ENCODE data around the gene FARS2. TPM values are rescaled to one million over a fixed set of nuclear protein-coding genes. Genes with fewer than 3 reads are reported as not detected.

FARS2 gene
- total RNA-seq, 1 donor from 2014 or later = 19.6 TPM

DNA sequence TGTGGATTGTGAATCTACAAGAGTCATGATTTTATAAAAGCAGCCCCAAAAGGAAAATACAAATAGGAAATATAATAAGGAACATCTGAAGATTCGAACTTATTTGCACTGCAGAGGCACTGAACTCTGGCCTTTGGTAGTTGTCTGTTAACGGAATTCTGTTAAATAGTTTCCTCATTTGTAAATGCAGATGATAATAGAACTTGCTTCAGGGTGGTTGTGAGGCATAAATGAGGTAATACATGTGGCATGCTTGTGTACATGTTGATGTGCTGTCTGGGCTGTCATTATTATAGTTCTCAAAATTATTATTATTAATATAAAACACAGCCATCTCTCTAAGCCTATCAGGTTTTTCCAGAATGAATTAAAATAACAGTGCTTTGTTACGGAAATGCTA, 443.4 kb downstream of the FARS2 start:
- no peak for DNase-seq (ENCODE audit: low spot score in 2 of 2)
- no peak for FAIRE-seq

DNA sequence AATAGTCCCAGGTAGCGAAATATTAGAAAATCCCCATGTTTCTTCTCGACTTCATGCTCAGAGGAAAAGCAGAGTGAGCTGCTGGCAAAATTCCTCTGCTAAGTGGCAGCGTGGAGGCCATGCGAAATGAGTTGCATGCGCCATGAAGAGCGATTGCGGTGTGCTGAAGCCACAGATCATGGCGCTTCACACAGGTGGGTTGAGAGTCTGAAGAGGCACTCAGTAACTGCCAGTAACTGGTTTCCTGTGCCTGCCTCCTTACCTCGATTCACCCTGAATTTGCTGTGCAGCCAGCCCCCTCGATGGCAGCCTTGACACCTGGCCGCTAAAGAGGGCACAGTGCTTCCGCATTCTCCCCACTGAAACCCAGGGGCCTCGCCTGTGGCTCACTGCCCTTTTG, 443.9 kb downstream of the FARS2 start:
- FAIRE-seq = no peak
- no peak for DNase-seq (ENCODE audit: low spot score in 2 of 2)

DNA sequence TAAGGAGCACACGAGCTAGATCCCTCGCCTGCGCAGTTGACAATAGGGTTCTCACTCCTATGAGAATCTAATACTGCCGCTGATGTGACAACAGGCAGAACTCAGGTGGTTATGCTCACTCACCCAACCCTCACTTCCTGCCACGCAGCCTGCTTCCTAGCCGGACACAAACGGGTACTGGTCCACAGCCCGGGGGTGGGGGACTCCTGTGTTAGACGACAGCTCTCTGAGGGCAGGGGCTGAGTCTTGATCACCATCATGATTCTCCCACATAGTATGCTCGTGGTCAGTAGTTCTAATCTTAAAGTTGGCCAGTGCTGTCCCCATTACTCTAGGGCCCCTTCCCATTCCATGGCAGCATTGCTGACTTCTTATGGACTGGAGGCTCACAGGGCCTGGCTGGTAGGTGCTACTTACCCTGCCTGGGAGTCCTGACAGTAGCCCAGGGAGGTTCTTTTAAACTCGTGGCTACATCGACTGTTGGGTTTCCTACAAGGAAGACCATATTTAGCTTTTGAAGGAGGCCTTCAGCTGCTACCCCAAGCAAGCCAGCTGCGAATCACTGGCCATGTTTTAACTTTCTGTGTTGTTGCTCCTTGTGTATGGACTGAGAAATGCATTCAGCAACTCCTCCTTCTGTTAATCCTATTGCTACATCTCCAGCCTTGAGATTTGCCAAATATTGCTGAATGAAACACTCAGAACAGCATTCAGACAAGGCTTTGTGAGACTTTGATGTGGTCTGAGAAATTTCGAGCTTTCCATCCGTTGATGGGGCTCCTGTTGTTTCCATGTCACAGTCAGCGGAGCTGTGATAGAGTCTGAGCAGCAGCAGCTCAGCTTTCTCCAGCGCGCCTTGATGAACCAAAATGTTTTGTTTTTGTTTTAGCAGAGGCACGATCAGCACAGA, 445.1 kb downstream of the FARS2 start:
- no peak for FAIRE-seq
- no peak for DNase-seq (ENCODE audit: low spot score in 2 of 2)

DNA sequence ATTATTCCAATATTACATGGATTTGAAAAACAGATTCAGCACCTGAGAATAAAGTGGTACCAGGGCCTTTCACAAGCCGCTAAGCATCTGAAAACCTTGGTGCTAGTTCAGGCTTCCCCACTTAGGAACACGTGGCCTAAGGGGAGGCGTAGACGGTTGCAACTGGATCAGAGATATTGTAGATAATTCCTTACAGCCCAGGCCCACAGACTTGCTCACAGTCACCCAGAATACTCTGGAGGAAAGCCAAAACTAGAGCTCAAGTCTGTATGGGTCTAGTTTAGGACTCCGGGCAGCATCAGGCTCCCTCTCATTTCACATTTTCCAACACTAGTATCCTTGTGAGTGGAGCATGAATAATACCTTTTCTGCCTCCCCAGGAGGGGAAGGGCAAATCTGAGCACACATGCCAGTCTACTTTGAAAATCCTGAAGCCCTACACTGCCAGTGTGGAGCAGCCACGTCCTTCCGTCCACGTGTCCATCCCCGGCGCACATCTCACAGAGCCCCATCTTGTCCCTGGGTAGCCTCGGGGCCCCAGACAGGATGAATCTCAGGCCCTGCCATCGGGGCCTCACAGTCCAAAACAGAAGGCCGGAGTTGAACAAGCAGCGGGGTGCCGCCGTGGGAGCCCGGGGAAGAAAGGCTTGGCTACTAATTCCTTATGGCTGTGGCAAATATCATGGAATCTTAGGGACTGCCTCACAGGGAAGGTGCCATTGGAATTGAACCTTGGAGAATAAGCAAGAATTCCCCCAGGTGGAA, 446.1 kb downstream of the FARS2 start:
- FAIRE-seq (no peak), DNase-seq (ENCODE audit: low spot score in 2 of 2) (no peak)

GRCh38 chr6:5710516-5710915, 449.2 kb downstream of the FARS2 start:
- DNase-seq (ENCODE audit: low spot score in 2 of 2) (no peak), FAIRE-seq (no peak)

GRCh38 chr6:5710936-5711335, 449.6 kb downstream of the FARS2 start:
- FAIRE-seq = no peak
- DNase-seq (ENCODE audit: low spot score in 2 of 2) = no peak

DNA sequence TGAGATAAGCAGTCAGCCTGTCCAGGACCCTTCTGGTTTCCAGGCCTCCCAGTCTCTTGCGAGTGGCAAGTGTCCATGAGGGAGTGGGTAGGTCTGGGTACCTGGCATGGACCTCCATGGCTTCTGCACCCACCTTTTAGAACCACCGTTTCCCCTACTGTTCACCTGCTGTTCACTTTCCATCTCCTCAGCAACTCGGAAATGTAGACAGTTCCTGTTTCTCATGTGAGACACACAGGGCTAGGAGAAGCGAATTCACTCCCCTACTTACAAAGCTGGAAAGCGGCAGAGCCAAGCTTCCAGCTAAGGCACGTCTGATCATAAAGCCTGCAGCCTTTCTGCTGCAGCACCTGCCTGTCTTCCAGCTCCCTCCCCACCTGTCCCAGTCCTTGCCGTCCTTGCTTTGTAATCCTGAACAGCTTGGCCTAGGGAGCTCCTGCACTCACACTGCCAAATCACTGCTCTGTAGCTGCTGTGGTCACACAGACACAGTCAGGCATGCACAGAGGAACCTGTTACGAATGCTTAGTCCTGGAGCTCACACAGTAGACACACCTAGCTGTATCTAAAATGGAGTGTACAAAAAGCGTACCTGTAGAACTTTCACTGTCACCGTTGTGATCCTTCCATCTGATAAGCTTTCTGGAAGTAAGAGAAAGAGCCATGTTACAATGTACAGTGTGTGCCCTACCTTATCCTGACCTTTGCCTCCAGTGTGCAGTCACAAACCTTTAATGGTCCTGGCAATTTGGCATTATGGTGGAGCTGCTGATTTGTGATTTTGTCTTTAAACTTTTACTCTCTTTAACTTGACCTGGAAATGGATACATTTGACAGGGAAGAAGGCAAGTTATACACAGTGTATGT, 451.3 kb downstream of the FARS2 start:
- FAIRE-seq (no peak), DNase-seq (ENCODE audit: low spot score in 2 of 2) (no peak)

DNA sequence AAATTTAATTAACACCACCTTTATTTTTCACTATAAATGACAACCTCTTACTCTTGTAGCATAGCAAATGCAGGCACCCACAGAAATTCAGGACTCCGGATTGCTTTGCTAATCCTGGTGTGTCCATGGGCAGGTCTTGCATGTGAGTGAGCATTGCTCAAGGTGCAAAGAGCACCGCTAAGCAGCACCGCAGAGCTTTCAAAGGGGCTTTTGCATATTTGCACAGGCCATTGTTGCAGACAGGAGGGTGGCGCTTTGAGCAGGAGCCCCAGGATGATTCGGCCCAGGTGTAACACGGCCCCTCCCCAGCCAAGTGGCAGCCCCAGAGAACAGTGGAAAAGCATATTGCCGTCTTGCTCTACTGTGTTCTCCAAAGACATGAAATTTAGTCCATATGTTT, 452.2 kb downstream of the FARS2 start:
- DNase-seq (ENCODE audit: low spot score in 2 of 2) (no peak), FAIRE-seq (no peak)

DNA sequence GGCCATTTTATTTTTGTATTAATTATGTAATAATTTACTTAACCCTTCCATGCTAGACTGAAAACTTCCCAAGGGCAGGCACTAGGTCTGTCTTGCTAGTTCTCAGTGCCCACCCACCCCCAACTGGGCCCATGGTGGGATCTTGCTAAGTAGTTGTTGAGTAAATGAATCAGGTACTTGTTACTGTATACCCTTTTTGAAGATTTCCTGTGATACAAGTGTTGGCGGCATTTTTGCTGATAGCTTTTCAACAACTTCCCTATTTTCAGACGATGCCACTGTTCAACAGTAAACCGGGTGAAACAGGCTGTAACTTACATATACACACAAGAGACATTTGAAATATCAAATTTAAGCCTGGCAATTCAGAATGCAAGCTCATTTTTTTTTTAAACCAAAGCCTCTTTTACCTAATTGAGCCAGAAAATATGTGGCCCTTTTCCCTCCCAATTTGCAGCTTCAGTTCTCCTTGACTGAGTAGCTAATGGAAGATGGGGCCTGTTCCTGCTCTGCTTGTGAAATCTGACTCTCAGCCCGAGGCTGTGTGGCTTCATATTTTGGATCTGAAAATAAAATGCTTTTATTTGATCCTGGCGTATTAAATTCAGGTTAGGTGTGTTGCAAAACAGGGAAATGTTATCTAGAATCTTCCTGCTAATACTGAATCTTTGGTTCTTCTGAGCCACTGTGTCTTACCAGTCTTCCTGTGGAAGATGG, 457.1 kb downstream of the FARS2 start:
- FAIRE-seq (no peak), DNase-seq (ENCODE audit: low spot score in 2 of 2) (no peak)

DNA sequence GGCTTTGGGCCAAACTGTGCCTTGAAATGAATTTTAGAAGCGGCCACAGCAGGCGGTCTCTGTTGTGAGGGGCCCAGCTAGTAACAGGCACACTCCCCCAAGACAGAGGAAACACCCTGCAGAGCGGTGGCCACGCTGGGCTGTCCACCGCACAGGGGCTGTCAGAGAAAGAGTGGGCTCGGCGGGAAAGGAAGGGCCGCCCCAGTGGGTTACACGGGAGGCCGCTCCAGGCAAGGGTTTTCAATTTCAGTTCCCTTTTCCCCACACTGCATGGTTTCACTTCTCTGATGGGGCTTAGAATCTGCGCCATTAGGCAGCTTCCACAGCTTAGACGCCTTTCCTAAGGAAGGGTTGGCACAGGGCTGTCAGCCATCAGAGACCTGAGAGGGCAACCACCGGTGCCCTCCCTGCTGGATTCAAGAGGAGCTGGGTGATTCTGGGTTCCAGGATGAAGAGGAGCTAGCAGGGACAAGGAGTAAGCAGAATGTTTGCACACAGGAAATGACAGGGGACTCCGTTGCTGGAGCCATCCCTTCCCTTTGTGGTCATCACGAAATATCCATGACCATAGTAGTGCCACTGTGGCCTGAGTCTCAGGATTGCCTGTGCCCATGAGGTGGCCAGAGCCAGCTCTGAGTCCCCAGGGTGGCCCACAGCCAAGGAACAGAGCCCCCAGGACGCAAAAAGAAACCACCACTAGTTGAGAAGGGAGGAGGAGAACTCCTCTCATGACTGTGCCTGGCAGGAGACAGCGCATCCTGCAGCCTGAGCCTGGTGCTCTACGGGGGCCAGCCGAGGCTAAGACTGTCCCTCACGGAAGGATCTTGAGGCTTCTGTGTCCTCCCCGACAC, 462.8 kb downstream of the FARS2 start:
- DNase-seq (ENCODE audit: low spot score in 2 of 2) (no peak), FAIRE-seq (no peak)

DNA sequence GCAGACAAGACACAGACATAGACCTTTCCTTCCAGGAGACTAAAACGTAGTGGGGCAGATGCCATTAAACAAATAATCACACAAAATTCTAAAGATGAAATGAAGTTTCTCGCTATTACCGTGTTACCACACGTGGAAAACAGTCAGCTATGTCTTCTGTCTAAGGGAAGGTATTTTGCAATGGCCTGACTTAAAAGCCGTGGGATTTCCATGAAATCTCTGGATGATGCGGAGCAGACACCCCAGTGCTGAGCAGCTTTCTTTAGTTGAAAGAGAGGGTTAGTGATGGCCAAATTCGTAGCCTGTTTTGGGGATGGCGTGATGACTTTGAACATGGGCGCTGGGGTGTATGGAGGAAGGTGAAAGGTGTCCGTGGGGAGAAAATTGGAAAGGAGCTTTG, 463.6 kb downstream of the FARS2 start:
- DNase-seq (ENCODE audit: low spot score in 2 of 2) (no peak), FAIRE-seq (no peak)

- no peak for DNase-seq (ENCODE audit: low spot score in 2 of 2)
- FAIRE-seq = no peak
Measured at GRCh38 chr6:5726976-5727718, 465.8 kb downstream of the FARS2 start.

GRCh38 chr6:5728351-5729079, 467.2 kb downstream of the FARS2 start:
- DNase-seq (ENCODE audit: low spot score in 2 of 2) = no peak
- no peak for FAIRE-seq

DNA sequence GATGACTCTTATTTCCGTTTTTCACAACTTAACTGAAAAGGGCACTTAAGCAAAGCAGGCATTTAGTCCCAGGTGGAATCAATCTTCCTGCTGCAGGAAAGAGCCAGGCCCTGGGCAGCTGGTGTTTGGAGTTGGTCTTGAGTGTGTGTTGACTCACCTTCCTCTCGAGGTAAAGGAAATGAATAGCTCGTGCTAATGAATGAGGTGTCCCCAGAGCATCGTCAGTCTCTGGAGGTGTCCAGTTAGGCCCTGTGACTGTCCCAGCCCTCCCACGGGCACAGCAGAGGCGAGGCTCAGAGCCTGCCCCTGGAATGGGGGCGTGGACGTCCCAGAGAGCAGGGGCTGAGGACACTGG, 467.7 kb downstream of the FARS2 start:
- no peak for DNase-seq (ENCODE audit: low spot score in 2 of 2)
- no peak for FAIRE-seq

- DNase-seq (ENCODE audit: low spot score in 2 of 2) (no peak), FAIRE-seq (no peak)
Measured at GRCh38 chr6:5729813-5730517, 468.7 kb downstream of the FARS2 start.

- DNase-seq (ENCODE audit: low spot score in 2 of 2) = no peak
- FAIRE-seq = no peak
Measured at GRCh38 chr6:5730585-5731263, 469.4 kb downstream of the FARS2 start.

DNA sequence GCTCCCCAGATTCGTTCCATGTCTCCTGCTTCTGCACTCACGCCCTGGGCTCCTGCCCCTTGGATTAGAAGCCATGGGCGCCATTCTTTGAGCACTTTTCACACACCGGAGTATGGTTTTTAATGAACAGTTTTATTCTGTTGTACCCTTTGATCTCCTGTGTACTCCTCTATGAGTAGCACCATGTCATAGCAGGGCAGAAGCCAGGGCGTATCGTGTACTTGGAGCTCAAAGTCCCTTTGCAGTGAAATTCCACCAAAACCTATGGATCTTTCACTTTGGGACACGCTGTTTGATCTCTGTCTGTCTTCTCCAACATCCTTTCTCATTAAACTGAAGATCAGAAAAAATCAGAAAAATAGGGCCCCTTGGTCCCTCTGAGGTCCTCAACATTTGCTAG, 470.1 kb downstream of the FARS2 start:
- DNase-seq (ENCODE audit: low spot score in 2 of 2) (no peak), FAIRE-seq (no peak)

Data from frontal cortex (tissue), 4 donors.